Heart right ventricle (tissue), 16 donors: ENCODE data around the gene HPN. TPM values are rescaled to one million over a fixed set of nuclear protein-coding genes. Genes with fewer than 3 reads are reported as not detected.
A peak's percentile ranks its signal among the peaks of the same experiment; 100 is the strongest.
"Not testable (repeated sequence)": the region's sequence is repeated elsewhere in the genome, so short reads cannot be mapped to it uniquely, and the experiment has no call there.

Experiments
- ATAC-seq, 8 donors: fragments of 200-7000 bp; cut with Tn5 transposase; one replicate each; pipeline ENCODE4 v1.9.1; 2020; ENCODE audit warnings: mild to moderate bottlenecking in 8 of 8, moderate library complexity in 8 of 8, moderate number of reproducible peaks in 1 of 8
- DNase-seq, 2 donors: peaks; one replicate each; pipeline ENCODE4 v3.0.0-alpha.2; 2020
- H3K27ac ChIP-seq, 10 donors: fragments of 200-600 bp; sonication (generic) in 2 of 10; one replicate each; pipeline versions ENCODE4 v1.5.0 to v1.8.0; 2020 to 2022; ENCODE audit warnings: mild to moderate bottlenecking in 3 of 10
- H3K27me3 ChIP-seq, 7 donors: fragments of 200-600 bp; one replicate each; pipeline ENCODE4 v1.8.0; 2021 to 2022; ENCODE audit warnings: mild to moderate bottlenecking in 2 of 7
- H3K36me3 ChIP-seq, 9 donors: fragments of 200-600 bp; sonication (generic) in 1 of 9; one replicate each; pipeline versions ENCODE4 v1.5.0 to v1.8.0; 2020 to 2022; ENCODE audit warnings: mild to moderate bottlenecking in 2 of 9
- H3K4me1 ChIP-seq, 9 donors: fragments of 200-600 bp; sonication (generic) in 1 of 9; one replicate each; pipeline versions ENCODE4 v1.5.0 to v1.8.0; 2020 to 2022; ENCODE audit warnings: mild to moderate bottlenecking in 4 of 9
- H3K4me3 ChIP-seq, 10 donors: fragments of 200-600 bp; sonication (generic) in 2 of 10; one replicate each; pipeline versions ENCODE4 v1.5.0 to v1.8.0; 2020 to 2022; ENCODE audit warnings: mild to moderate bottlenecking in 7 of 10, moderate library complexity in 2 of 10
- H3K9me3 ChIP-seq, 11 donors: fragments of 200-600 bp in 10 of 11; sonication (generic) in 2 of 11; one replicate each; pipeline versions ENCODE4 v1.5.0 to v1.8.0; 2013 to 2022; ENCODE audit warnings: mild to moderate bottlenecking in 2 of 11, control low read depth in 1 of 11, moderate library complexity in 1 of 11
- WGBS, 2 donors: extraction: QIAGEN DNeasy Blood & Tissue Kit; methylation state at CpG; one replicate each; pipeline ENCODE4 v1.1.7; 2013; ENCODE audit warnings: inconsistent platforms in 1 of 2; 5-methylcytosine and 5-hydroxymethylcytosine counted together
- intact Hi-C, 10 donors: fragments of 100-400 bp; cut with DNase I; formaldehyde crosslinking; loops; one replicate each; pipeline versions ENCODE4 v1.11.1 to v1.14.2; 2022
- polyA plus RNA-seq, 2 donors: library from polyadenylated mRNA; stranded (reverse); fragments of 200-250 nt; gene quantifications; one replicate each; pipeline ENCODE4 v1.2.3, GENCODE V29; 2013
- total RNA-seq, 10 donors: library from RNA; stranded (reverse); fragmentation: NEBNext Ultra II Directional in 3 of 10; extraction: Animal tissue kit (Norgen Biotek cat#: 25700) in 3 of 10; gene quantifications; one replicate each; pipeline versions ENCODE4 v1.2.1 to v1.2.4, GENCODE V29; 2021 to 2023
- TF ChIP-seq, protein P1 (sequence below), 9 donors: fragments of 200-600 bp; sonication (generic) in 2 of 9; IDR thresholded peaks; one replicate each; pipeline versions ENCODE4 v1.5.0 to v1.8.0; 2021 to 2022; ENCODE audit warnings: antibody characterized with exemption in 9 of 9, mild to moderate bottlenecking in 5 of 9, moderate library complexity in 1 of 9
- donor health status: Arrhythmogenic right ventricular cardiomyopathy.
- donor health status: ischemic (EF 13 %, LVEDD 7.1; RV severe dilation, severe dysfunction).
- donor health status: healthy with polysubstance abuse.
- donor health status: DM: no; HTN: yes; CAD: no.
- donor health status: DM: no; HTN: no; CAD: no.
- donor health status: ischemic (EF 25% LVEDD 6.9; RV normal size, moderate dysfunction).
- donor health status: ischemic (EF 25% LVEDD 5.7; RV mildly dilated, moderate dysfunction).
- donor health status: healthy.
- donor health status: DM: yes; HTN: yes; CAD: no.
- donor health status: Ischemic cardiomyopathy.
- donor health status: ischemic (EF 35%, LVEDD 5.7; RV mildly dilated, moderate dysfunction).
- donor health status: nonischemic (EF 11% LVEDD 7.7; RV severe dilation, severe dysfunction).
- donor health status: DM: yes; HTN: yes; CAD: no.
- donor health status: PGD.
- donor health status: ischemic (EF 29% LVEDD 5.4; RV normal size, mild dysfunction).
- donor health status: nonischemic (EF 23%, LVEDD 6.1; RV moderate dilation, normal function).

The HPN gene
- total and polyA plus RNA-seq, 12 donors: 1.4 to 13.1 (median 4.0) TPM

DNA sequence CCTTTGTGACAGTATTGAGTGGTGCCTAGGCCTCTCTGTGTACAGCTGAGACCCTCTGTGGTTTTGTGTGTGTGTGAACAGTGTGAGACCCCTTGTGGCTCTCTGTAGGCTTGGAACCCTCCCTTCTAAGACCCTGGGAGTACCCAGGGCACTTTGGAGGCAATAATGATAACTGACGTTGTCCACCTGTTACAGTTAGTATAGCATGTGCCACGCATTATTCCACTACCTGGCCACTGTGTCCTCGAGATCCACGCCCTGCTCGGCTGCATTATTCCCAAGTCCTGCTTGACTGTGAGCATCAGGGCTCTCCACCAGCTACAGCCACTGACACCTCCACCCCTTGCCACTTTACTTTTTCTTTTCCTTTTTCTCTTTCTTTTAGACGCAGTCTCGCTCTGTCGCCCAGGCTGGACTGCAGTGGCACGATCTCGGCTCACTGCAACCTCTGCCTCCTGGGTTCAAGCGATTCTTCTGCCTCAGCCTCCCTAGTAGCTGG, 39.4 kb upstream of the HPN start:
- Histone ChIP-seq H3K9me3 (no peaks in the 10 kb centered on the region), H3K27ac (peak overlapping the region in 5 of 10 donors; percentile 0 to 100 (median 100)), H3K27me3 (no peaks in the 10 kb centered on the region), H3K4me1 (peaks cover under 1 to 90% (median 78%) of the 10 kb centered on the region in 9 donors), H3K4me3 (peak overlapping the region in 3 of 10 donors; percentile 5 to 97 (median 72)), H3K36me3 (peaks cover 0 to 40% (median 5%) of the 10 kb centered on the region in 9 donors)
- 89 to 91% methylated on average over 11 of the region's 11 CpGs for WGBS, 2 donors
- DNase-seq (no peak), ATAC-seq (no peak)
- TF ChIP-seq, protein P1, sequence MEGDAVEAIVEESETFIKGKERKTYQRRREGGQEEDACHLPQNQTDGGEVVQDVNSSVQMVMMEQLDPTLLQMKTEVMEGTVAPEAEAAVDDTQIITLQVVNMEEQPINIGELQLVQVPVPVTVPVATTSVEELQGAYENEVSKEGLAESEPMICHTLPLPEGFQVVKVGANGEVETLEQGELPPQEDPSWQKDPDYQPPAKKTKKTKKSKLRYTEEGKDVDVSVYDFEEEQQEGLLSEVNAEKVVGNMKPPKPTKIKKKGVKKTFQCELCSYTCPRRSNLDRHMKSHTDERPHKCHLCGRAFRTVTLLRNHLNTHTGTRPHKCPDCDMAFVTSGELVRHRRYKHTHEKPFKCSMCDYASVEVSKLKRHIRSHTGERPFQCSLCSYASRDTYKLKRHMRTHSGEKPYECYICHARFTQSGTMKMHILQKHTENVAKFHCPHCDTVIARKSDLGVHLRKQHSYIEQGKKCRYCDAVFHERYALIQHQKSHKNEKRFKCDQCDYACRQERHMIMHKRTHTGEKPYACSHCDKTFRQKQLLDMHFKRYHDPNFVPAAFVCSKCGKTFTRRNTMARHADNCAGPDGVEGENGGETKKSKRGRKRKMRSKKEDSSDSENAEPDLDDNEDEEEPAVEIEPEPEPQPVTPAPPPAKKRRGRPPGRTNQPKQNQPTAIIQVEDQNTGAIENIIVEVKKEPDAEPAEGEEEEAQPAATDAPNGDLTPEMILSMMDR (IDR thresholded peaks at IDR 0.05): no peak
- intact Hi-C loops: no loop called here

DNA sequence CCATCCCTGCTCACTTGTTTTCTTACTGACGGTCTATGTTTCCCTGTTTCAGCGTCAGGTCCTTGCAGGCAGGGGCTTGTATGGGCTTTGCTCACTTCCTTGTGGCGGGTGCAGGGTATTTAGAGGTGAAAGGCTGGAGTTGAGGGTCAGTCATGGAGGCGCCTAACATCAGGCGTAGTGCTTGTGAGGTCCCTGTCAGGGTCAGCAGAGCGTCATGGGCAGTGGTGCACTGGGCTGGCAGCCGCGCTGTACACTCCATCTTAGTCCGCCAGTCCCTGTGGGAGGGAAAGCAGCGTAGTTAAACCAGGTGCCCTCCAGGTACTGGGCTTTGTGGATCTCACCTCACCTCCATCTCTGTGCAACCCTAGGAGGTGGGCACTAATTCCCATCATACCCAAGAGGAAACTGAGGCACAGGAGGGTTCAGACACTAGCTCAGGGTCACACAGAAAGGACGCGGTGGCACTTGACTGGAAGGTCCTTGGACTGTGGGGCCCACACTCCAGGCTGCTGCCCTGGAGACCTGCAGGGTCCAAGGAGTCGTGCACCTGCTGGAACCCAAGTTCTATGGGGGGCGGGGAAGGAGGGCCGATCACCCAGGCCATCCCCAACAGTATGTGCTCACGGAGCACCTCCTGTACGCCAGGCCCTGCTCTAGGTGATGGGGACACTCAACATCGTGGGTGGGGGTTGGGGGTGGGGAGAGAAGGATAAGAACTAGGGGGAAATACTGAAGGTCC, 36.8 kb upstream of the HPN start:
- ATAC-seq (no peak), DNase-seq (no peak)
- H3K27me3 ChIP-seq: no peaks in the 10 kb centered on the region
- no peaks in the 10 kb centered on the region for H3K9me3 ChIP-seq
- TF ChIP-seq, protein P1 (IDR thresholded peaks at IDR 0.05): no peak
- no peak overlapping the region for H3K4me3 ChIP-seq
- H3K27ac ChIP-seq: peak overlapping the region in 1 of 10 donors; percentile 56
- H3K36me3 ChIP-seq: peaks cover 0 to 53% (median 11%) of the 10 kb centered on the region in 9 donors
- 91 to 96% methylated on average over 18 of the region's 18 CpGs for WGBS, 2 donors
- intact Hi-C loops: no loop called here
- peaks cover 0 to 87% (median 72%) of the 10 kb centered on the region in 9 donors for H3K4me1 ChIP-seq

DNA sequence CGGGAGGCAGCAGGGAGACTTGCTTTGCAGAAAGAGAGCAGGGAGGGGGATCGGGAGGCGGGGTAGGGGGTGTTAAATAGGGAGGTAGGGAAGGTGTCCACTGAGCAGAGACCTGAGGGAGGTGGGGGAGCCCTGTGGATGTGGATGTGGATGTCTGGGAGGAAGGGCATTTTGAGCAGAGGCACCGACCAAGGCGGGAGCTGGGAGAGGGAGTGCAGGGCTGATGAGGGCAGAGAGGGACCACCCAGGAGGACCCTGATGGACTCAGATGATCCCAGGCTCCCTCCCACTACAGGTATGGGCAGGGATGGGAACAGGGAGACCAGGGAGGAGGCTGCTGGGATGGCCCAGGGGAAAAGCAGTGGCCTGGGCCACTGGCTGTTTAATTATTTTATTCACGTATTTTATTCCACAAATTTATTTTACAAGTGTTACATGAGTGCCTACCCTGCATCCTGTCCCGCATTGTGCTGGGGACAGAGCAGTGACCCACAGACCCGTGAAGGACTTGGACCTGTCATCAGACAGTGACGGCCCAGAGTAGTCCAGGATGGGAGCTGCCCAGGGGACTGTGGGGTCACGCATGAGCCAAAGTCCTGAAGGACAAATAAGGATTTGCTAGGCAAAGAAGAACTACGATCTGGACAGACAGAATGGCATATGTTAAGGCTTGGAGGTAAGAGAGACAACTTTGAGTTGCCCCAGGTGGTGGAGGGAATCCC, 36.1 kb upstream of the HPN start:
- TF ChIP-seq, protein P1 (IDR thresholded peaks at IDR 0.05): no peak
- no peaks in the 10 kb centered on the region for H3K9me3 ChIP-seq
- peak overlapping the region in 5 of 10 donors; percentile 17 to 91 (median 34) for H3K27ac ChIP-seq
- no peak for ATAC-seq
- 73 to 75% methylated on average over 11 of the region's 11 CpGs for WGBS, 2 donors
- no peak overlapping the region for H3K4me3 ChIP-seq
- peaks cover 0 to 84% (median 70%) of the 10 kb centered on the region in 9 donors for H3K4me1 ChIP-seq
- DNase-seq: no peak
- no peaks in the 10 kb centered on the region for H3K27me3 ChIP-seq
- intact Hi-C loops: no loop called here
- H3K36me3 ChIP-seq: peaks cover 0 to 61% (median 19%) of the 10 kb centered on the region in 9 donors

DNA sequence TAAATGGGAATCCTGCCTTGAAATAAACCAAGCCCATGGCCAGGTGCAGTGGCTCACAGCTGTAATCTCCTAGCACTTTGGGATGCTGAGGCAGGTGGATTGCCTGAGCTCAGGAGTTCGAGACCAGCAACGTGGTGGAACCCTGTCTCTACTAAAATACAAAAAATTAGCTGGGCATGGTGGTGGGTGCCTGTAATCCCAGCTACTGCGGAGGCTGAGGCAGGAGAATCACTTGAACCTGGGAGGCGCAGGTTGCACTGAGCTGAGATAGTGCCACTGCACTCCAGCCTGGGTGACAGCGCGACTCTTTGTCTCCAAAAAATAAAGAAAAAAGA, 35.5 kb upstream of the HPN start:
- DNase-seq, H3K4me3 ChIP-seq, H3K27me3 ChIP-seq, ATAC-seq, H3K9me3 ChIP-seq, intact Hi-C loops: not testable (repeated sequence)
- H3K36me3 ChIP-seq: peaks cover 0 to 66% (median 22%) of the 10 kb centered on the region in 9 donors
- H3K4me1 ChIP-seq: peaks cover 0 to 81% (median 66%) of the 10 kb centered on the region in 9 donors
- 88 to 95% methylated on average over 6 of the region's 6 CpGs for WGBS, 2 donors
- H3K27ac ChIP-seq: peak overlapping the region in 4 of 10 donors; percentile 28 to 91 (median 36)
